HCT116 (cell line): ENCODE measurements around the gene HUS1B. TPM values are rescaled to one million over a fixed set of nuclear protein-coding genes. Genes with fewer than 3 reads are reported as not detected.

ENCODE experiments used
- ATAC-seq: fragments of 200-7000 bp; cut with Tn5 transposase; 2 replicates; pipeline ENCODE4 v1.9.1; 2020; ENCODE audit warnings: mild to moderate bottlenecking, moderate library complexity
- BruUV-seq: library from RNA; stranded (reverse); fragments of 400-500 nt; replicated peaks from 2 replicates; lab custom pipeline; 2021; lab: Mats Ljungman, UMichigan
- CTCF ChIA-PET: fragments of 300-600 bp; sonication (Branson Sonifier 250); formaldehyde crosslinking; loops from one replicate; lab custom pipeline; 2021; ENCODE audit warnings: antibody characterized with exemption; lab: Charles Lee
- POLR2A ChIA-PET: fragments of 300-600, 350-600 bp; sonication (Branson Sonifier 250); formaldehyde crosslinking; loops from one replicate; lab custom pipeline; 2021; ENCODE audit warnings: antibody characterized with exemption; lab: Charles Lee
- RAD21 ChIA-PET, 2 experiments: fragments of 300-600 bp; sonication (Branson Sonifier 250); formaldehyde crosslinking; loops; one replicate each; lab custom pipeline; 2023; ENCODE audit warnings: low total read pairs in 2 of 2; ENCODE audit not compliant: uncharacterized antibody in 2 of 2, unreplicated experiment in 2 of 2, low non-redundant PET in 1 of 2; lab: Charles Lee
- DNase-seq: peaks from one replicate; pipeline ENCODE4 v3.0.0-alpha.2; 2010; ENCODE audit warnings: low read depth, low spot score
- H2AFZ ChIP-seq: fragments of 200-600 bp; shearing (Covaris generic), sonication (generic); 2 replicates; pipeline ENCODE4 v1.6.1; 2017; ENCODE audit warnings: low read depth, mixed run types, mixed read lengths, antibody characterized with exemption, low read length; ENCODE audit not compliant: poor library complexity, severe bottlenecking
- H3K27ac ChIP-seq: 2 replicates; pipeline ENCODE4 v1.5.1; 2012; ENCODE audit warnings: low read depth, low read length
- H3K27me3 ChIP-seq: fragments of 200-600 bp; sonication (generic); 2 replicates; pipeline ENCODE4 v1.6.1; 2016; ENCODE audit warnings: mixed run types, low read length, mixed read lengths; ENCODE audit not compliant: insufficient read depth
- H3K36me3 ChIP-seq, 2 experiments: fragments of 200-500 bp in 1 of 2; fragments of 200-600 bp in 1 of 2; sonication (Bioruptor generic) in 1 of 2; sonication (generic) in 1 of 2; 2 replicates each; pipeline versions ENCODE4 v1.5.1 to v1.6.1; 2014 to 2016; ENCODE audit warnings: low read length in 2 of 2, inconsistent platforms in 1 of 2, mixed read lengths in 1 of 2, mixed run types in 1 of 2; ENCODE audit not compliant: insufficient read depth in 2 of 2, control insufficient read depth in 1 of 2
- H3K4me1 ChIP-seq, 2 experiments: fragments of 200-600 bp in 1 of 2; sonication (generic) in 1 of 2; 2 replicates each; pipeline versions ENCODE4 v1.5.1 to v1.6.1; 2012 to 2017; ENCODE audit warnings: low read length in 2 of 2, inconsistent platforms in 1 of 2, mild to moderate bottlenecking in 1 of 2, mixed read lengths in 1 of 2, mixed run types in 1 of 2, moderate library complexity in 1 of 2; ENCODE audit not compliant: insufficient read depth in 2 of 2, control insufficient read depth in 1 of 2
- H3K4me2 ChIP-seq: fragments of 200-600 bp; sonication (generic); 2 replicates; pipeline ENCODE4 v1.6.1; 2017; ENCODE audit warnings: mixed run types, low read length, mixed read lengths
- H3K4me3 ChIP-seq, 2 experiments: fragments of 200-600 bp in 1 of 2; sonication (generic) in 1 of 2; replicated peaks in 1 of 2; 2 replicates each; pipeline ENCODE4 v1.5.1; 2011 to 2016; ENCODE audit warnings: low read length in 2 of 2, control low read depth in 1 of 2, low read depth in 1 of 2, mild to moderate bottlenecking in 1 of 2, mixed read lengths in 1 of 2, mixed run types in 1 of 2
- H3K79me2 ChIP-seq: fragments of 200-600 bp; sonication (generic); 2 replicates; pipeline ENCODE4 v1.6.1; 2017; ENCODE audit warnings: mild to moderate bottlenecking, mixed run types, low read length, moderate library complexity, mixed read lengths; ENCODE audit not compliant: insufficient read depth
- H3K9ac ChIP-seq: fragments of 200-600 bp; sonication (generic); 2 replicates; pipeline ENCODE4 v1.6.1; 2016; ENCODE audit warnings: low read length, mixed read lengths
- H3K9me2 ChIP-seq: fragments of 200-600 bp; sonication (generic), shearing (Covaris generic); 2 replicates; pipeline ENCODE4 v1.6.1; 2017; ENCODE audit warnings: mixed run types, mild to moderate bottlenecking, moderate library complexity; ENCODE audit not compliant: insufficient read depth
- H3K9me3 ChIP-seq, 2 experiments: fragments of 200-500 bp in 1 of 2; fragments of 200-600 bp in 1 of 2; sonication (Bioruptor generic) in 1 of 2; sonication (generic) in 1 of 2; 2 replicates each; pipeline ENCODE4 v1.6.1; 2014 to 2017; ENCODE audit warnings: low read length in 2 of 2, mixed read lengths in 2 of 2, inconsistent platforms in 1 of 2, low read depth in 1 of 2, mild to moderate bottlenecking in 1 of 2, mixed run types in 1 of 2, moderate library complexity in 1 of 2; ENCODE audit not compliant: control insufficient read depth in 1 of 2, insufficient read depth in 1 of 2
- H4K20me1 ChIP-seq: fragments of 200-600 bp; sonication (generic), shearing (Covaris generic); 2 replicates; pipeline ENCODE4 v1.6.1; 2017; ENCODE audit warnings: mixed run types, mild to moderate bottlenecking, moderate library complexity; ENCODE audit not compliant: insufficient read depth
- ATF3 ChIP-seq: IDR thresholded peaks from 2 replicates; pipeline ENCODE4 v1.6.1; 2012
- FOSL1 ChIP-seq: IDR thresholded peaks from 2 replicates; pipeline ENCODE4 v1.6.1; 2012; ENCODE audit warnings: low read depth
- MAX ChIP-seq: IDR thresholded peaks from 2 replicates; pipeline ENCODE4 v1.6.1; 2012
- SP1 ChIP-seq: IDR thresholded peaks from 2 replicates; pipeline ENCODE4 v1.6.1; 2012; ENCODE audit warnings: low read depth
- TCF7L2 ChIP-seq: IDR thresholded peaks from 2 replicates; pipeline ENCODE4 v1.7.0; 2011; ENCODE audit warnings: borderline replicate concordance, inconsistent platforms; ENCODE audit not compliant: insufficient read depth, insufficient read length; ENCODE audit errors: extremely low read depth
- intact Hi-C: fragments of 100-400 bp; cut with micrococcal nuclease; formaldehyde crosslinking; loops from 2 replicates; pipeline ENCODE4 v1.10.0; 2022
- total RNA-seq: library from RNA; stranded (reverse); gene quantifications from one replicate; pipeline ENCODE4 v1.2.1, GENCODE V29; 2021; ENCODE audit not compliant: unreplicated experiment

Gene HUS1B
- total RNA-seq, 1 experiment from 2014 or later, result 0.76 TPM

- TF ChIP-seq TCF7L2 (peak; percentile 75), SP1 (peak; percentile 36), ATF3 (no peak)
- TF ChIP-seq, all 23 proteins: peak for 12
These were observed 36.2 kb upstream of the HUS1B start, which contains the start of gene EXOC2 (continued) for GRCh38 chr6:692858-693722.

DNA sequence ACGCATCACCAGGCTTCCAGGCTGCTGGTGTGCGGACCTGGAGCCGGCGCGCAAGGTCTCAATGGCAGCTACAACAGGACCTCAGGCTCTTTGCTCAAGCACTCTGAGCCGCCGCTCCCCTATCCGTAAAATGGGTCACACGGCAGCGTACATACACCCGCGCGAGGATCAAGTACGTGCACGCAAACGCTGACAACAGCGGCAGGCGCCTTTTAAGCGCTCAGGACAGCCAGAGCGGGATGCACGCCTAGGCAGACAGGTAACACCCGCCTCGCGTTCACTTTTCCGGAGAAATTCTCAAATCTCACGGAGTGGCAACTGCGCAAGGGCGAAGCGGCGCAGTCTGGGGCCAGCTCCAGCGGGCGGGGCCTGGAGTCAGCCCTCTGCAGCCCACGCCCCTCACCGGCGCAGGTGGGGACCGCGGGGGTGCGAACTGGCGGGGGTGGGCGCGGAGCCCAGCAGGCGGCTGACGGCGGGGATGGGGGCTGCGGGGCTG is 35.5 kb upstream of the HUS1B start:
- intact Hi-C loops, result no loop called here

More for the DNA sequence above, 35.5 kb upstream of the HUS1B start:
- H3K9me3 ChIP-seq, result no peaks in the 10 kb centered on the region
- H3K27ac ChIP-seq, result peak overlapping the region; percentile 83
- H3K9ac ChIP-seq, result peak overlapping the region; percentile 70
- peak overlapping the region; percentile 85 for H3K4me2 ChIP-seq
- ChIA-PET CTCF (interaction anchor here (1.0 to 1.7 kb wide), 3 partner anchors 9 to 644 kb away, joined by 3 to 5 read pairs (median 3); no protein-coding TSS in a partner anchor), RAD21 (no interaction called here), POLR2A (interaction anchor here (0.6 kb wide), 1 partner anchor 1777 kb away, joined by 3 read pairs; no protein-coding TSS in a partner anchor)
- H2AFZ ChIP-seq, result no peak overlapping the region
- ATAC-seq (peak; percentile 90), DNase-seq (peak; percentile 33)
- H3K36me3 ChIP-seq, result no peaks in the 10 kb centered on the region; a peak in 1 of 4 replicates
- no TSS peak for BruUV-seq
- H3K9me2 ChIP-seq, result no peaks in the 10 kb centered on the region
- TF ChIP-seq MAX (peak; percentile 25; the same call in 1 of the 2 replicates), FOSL1 (no peak)
- H3K4me3 ChIP-seq, result peak overlapping the region; percentile 82 to 98
- peaks cover 48% of the 10 kb centered on the region for H3K79me2 ChIP-seq
- no peaks in the 10 kb centered on the region for H3K27me3 ChIP-seq
- H3K4me1 ChIP-seq, result peaks cover 6 to 15% of the 10 kb centered on the region in 2 experiments; a peak in 3 of 4 replicates
- no peaks in the 10 kb centered on the region for H4K20me1 ChIP-seq
